HepG2 (cell line): ENCODE results near the gene STIM2. TPM values are rescaled to one million over a fixed set of nuclear protein-coding genes. Genes with fewer than 3 reads are reported as not detected.

Source experiments
- ATAC-seq: fragments of 200-7000 bp; cut with Tn5 transposase; 3 replicates; pipeline ENCODE4 v1.9.1; 2020; ENCODE audit warnings: mild to moderate bottlenecking, moderate library complexity
- BruUV-seq: library from RNA; stranded (reverse); fragments of 400-500 nt; replicated peaks from 2 replicates; lab custom pipeline; 2021; lab: Mats Ljungman, UMichigan
- CTCF ChIA-PET: fragments of 300-600 bp; formaldehyde crosslinking; extraction: SDS; loops from one replicate; lab custom pipeline; 2021; ENCODE audit warnings: low total read pairs, inconsistent platforms, low intra/inter-chr PET ratio; lab: Yijun Ruan, JAX
- POLR2A ChIA-PET: fragments of 350-600 bp; sonication (Branson Sonifier 250); formaldehyde crosslinking; loops from one replicate; lab custom pipeline; 2020; ENCODE audit warnings: antibody characterized with exemption, inconsistent platforms; lab: Yijun Ruan, JAX
- DNase-seq: peaks from one replicate; pipeline ENCODE4 v3.0.0-alpha.2; 2015; ENCODE audit warnings: low spot score
- FAIRE-seq: peaks from 3 replicates; lab custom pipeline; 2011; peaks lifted over from hg19 to GRCh38; lab: Jason Lieb, UNC
- H2AFZ ChIP-seq: one replicate; pipeline ENCODE4 v1.6.1; 2011; ENCODE audit warnings: low read length, inconsistent platforms
- H3K27ac ChIP-seq: fragments of 300-600 bp; 3 replicates; pipeline ENCODE4 v1.8.0; 2011; ENCODE audit warnings: mixed run types, mild to moderate bottlenecking, mixed read lengths, low read length, inconsistent platforms; ENCODE audit not compliant: insufficient read depth; ENCODE audit errors: extremely low read length
- H3K27me3 ChIP-seq, 2 experiments: fragments of 200-600 bp in 1 of 2; 2 replicates in 1 of 2; 3 replicates in 1 of 2; pipeline versions ENCODE4 v1.6.0 to v1.8.0; 2011; ENCODE audit warnings: low read length in 2 of 2, mild to moderate bottlenecking in 2 of 2, moderate library complexity in 2 of 2, inconsistent platforms in 1 of 2; ENCODE audit not compliant: insufficient read depth in 2 of 2, control insufficient read depth in 1 of 2
- H3K36me3 ChIP-seq, 2 experiments: fragments of 200-600 bp in 1 of 2; replicated peaks in 1 of 2; 2 replicates in 1 of 2; 3 replicates in 1 of 2; pipeline versions ENCODE4 v1.5.1 to v1.8.0; 2011; ENCODE audit warnings: low read length in 2 of 2, inconsistent platforms in 1 of 2; ENCODE audit not compliant: insufficient read depth in 2 of 2, control insufficient read depth in 1 of 2
- H3K4me1 ChIP-seq: 2 replicates; pipeline ENCODE4 v1.5.1; 2012; ENCODE audit warnings: low read length, inconsistent platforms; ENCODE audit not compliant: insufficient read depth
- H3K4me2 ChIP-seq: 2 replicates; pipeline ENCODE4 v1.6.0; 2011; ENCODE audit warnings: low read depth, low read length, inconsistent platforms
- H3K4me3 ChIP-seq, 3 experiments: fragments of 200-600 bp in 1 of 3; sonication (generic), shearing (Covaris generic) in 1 of 3; replicated peaks in 1 of 3; 2 replicates each; pipeline ENCODE4 v1.5.1; 2011 to 2016; ENCODE audit warnings: low read length in 3 of 3, inconsistent platforms in 2 of 3, low read depth in 2 of 3, mild to moderate bottlenecking in 2 of 3, control low read depth in 1 of 3, mixed read lengths in 1 of 3; ENCODE audit not compliant: insufficient read depth in 1 of 3
- H3K79me2 ChIP-seq: one replicate; pipeline ENCODE4 v1.6.1; 2011; ENCODE audit warnings: low read length, inconsistent platforms; ENCODE audit not compliant: insufficient read depth
- H3K9ac ChIP-seq: 2 replicates; pipeline ENCODE4 v1.6.0; 2011; ENCODE audit warnings: mild to moderate bottlenecking, low read depth, low read length, inconsistent platforms; ENCODE audit not compliant: insufficient read depth
- H3K9me3 ChIP-seq: 2 replicates; pipeline ENCODE4 v1.5.1; 2012; ENCODE audit warnings: mild to moderate bottlenecking, low read length
- H4K20me1 ChIP-seq: 2 replicates; pipeline ENCODE4 v1.6.0; 2011; ENCODE audit warnings: inconsistent platforms, mild to moderate bottlenecking, low read length, moderate library complexity; ENCODE audit not compliant: insufficient read depth
- FOXM1 ChIP-seq: sonication (generic); formaldehyde crosslinking; IDR thresholded peaks from 2 replicates; pipeline ENCODE4 v1.5.0; 2020; ENCODE audit warnings: missing genetic modification reagents
- HOXA7 ChIP-seq: sonication (generic); formaldehyde crosslinking; IDR thresholded peaks from 2 replicates; pipeline ENCODE4 v1.8.1; 2022; ENCODE audit warnings: mild to moderate bottlenecking, missing genetic modification reagents, moderate library complexity
- NR2F1 ChIP-seq, 2 experiments: fragments of 450-650 bp in 1 of 2; formaldehyde crosslinking in 1 of 2; IDR thresholded peaks; 2 replicates each; pipeline versions ENCODE4 v1.5.0 to v1.6.1; 2016 to 2020; ENCODE audit warnings: mild to moderate bottlenecking in 1 of 2, missing compliant biosample characterization in 1 of 2, missing genetic modification reagents in 1 of 2, moderate library complexity in 1 of 2
- REL ChIP-seq: sonication (generic); formaldehyde crosslinking; conservative IDR thresholded peaks from 2 replicates; pipeline ENCODE4 v1.8.0; 2022; ENCODE audit warnings: mild to moderate bottlenecking, missing genetic modification reagents, moderate library complexity
- RELA ChIP-seq: sonication (generic); formaldehyde crosslinking; IDR thresholded peaks from 2 replicates; pipeline ENCODE4 v1.4.0; 2020; ENCODE audit warnings: missing genetic modification reagents
- SNAI1 ChIP-seq: sonication (generic); formaldehyde crosslinking; IDR thresholded peaks from 2 replicates; pipeline ENCODE4 v1.5.0; 2020; ENCODE audit warnings: mild to moderate bottlenecking, missing genetic modification reagents, borderline replicate concordance
- TBX3 ChIP-seq: fragments of 450-650 bp; IDR thresholded peaks from 2 replicates; pipeline ENCODE4 v1.6.1; 2017; ENCODE audit warnings: antibody characterized with exemption, mild to moderate bottlenecking, inconsistent platforms, borderline replicate concordance
- ZNF432 ChIP-seq: sonication (generic); formaldehyde crosslinking; IDR thresholded peaks from 2 replicates; pipeline ENCODE4 v1.5.0; 2020; ENCODE audit warnings: missing genetic modification reagents, mild to moderate bottlenecking, borderline replicate concordance
- ZNF589 ChIP-seq: sonication (generic); formaldehyde crosslinking; conservative IDR thresholded peaks from 2 replicates; pipeline ENCODE4 v1.8.0; 2022; ENCODE audit warnings: mild to moderate bottlenecking, moderate library complexity, missing genetic modification reagents
- ZNF670 ChIP-seq: sonication (generic); formaldehyde crosslinking; IDR thresholded peaks from 2 replicates; pipeline ENCODE4 v1.8.0; 2022; ENCODE audit warnings: mild to moderate bottlenecking, missing genetic modification reagents, borderline replicate concordance
- ZNF766 ChIP-seq: sonication (generic); formaldehyde crosslinking; IDR thresholded peaks from 2 replicates; pipeline ENCODE4 v1.5.0; 2020; ENCODE audit warnings: missing genetic modification reagents, borderline replicate concordance
- WGBS: methylation state at CpG from one replicate; pipeline ENCODE4 v1.1.6; 2017; ENCODE audit warnings: low lambda C conversion rate; 5-methylcytosine and 5-hydroxymethylcytosine counted together
- in situ Hi-C: cut with HindIII; loops from 2 replicates; pipeline ENCODE4 v1.10.0; 2017; ENCODE audit warnings: low pct_unique_long_range_greater_than_20kb; ENCODE audit not compliant: extremely low pct_ligation_motif_present
- intact Hi-C: fragments of 100-400 bp; cut with micrococcal nuclease; formaldehyde crosslinking; loops from one replicate; pipeline ENCODE4 v1.10.0; 2022; ENCODE audit not compliant: unreplicated experiment
- polyA plus RNA-seq, 8 experiments: library from polyadenylated mRNA; depleted of rRNA in 3 of 8; stranded (reverse) in 7 of 8; unstranded in 1 of 8; fragments of >200 nt; fragmentation: Illumina TruSeq in 4 of 8; extraction: Trizol in 4 of 8; gene quantifications; 2 replicates each; pipeline versions ENCODE4 v1.2.1 to v1.2.3, GENCODE V29; 2011 to 2016; ENCODE audit warnings: low read depth in 4 of 8, missing spikeins in 1 of 8, mixed read lengths in 1 of 8; ENCODE audit not compliant: insufficient read depth in 1 of 8
- total RNA-seq, 5 experiments: library from RNA; depleted of rRNA; stranded (reverse); fragments of >200 nt; fragmentation: Illumina TruSeq; extraction: Trizol; gene quantifications; 2 replicates each; pipeline ENCODE4 v1.2.3, GENCODE V29; 2016; ENCODE audit warnings: low read depth in 1 of 5
- TF ChIP-seq, protein P1 (sequence below): sonication (generic); formaldehyde crosslinking; IDR thresholded peaks from 2 replicates; pipeline ENCODE4 v1.5.0; 2020; ENCODE audit warnings: mild to moderate bottlenecking, missing genetic modification reagents, borderline replicate concordance
- TF ChIP-seq, protein P2 (sequence below): sonication (generic); formaldehyde crosslinking; IDR thresholded peaks from 2 replicates; pipeline ENCODE4 v1.4.0; 2020; ENCODE audit warnings: missing genetic modification reagents, borderline replicate concordance
- TF ChIP-seq, protein P3 (sequence below): sonication (generic); formaldehyde crosslinking; IDR thresholded peaks from 2 replicates; pipeline ENCODE4 v1.8.0; 2022; ENCODE audit warnings: mild to moderate bottlenecking, missing genetic modification reagents, moderate library complexity

STIM2 gene
- total and polyA plus RNA-seq, 2 of the 13 experiments (the other 11 are each of a cell fraction or from before 2014, with no cell fraction given): 19.3 to 19.4 TPM

DNA sequence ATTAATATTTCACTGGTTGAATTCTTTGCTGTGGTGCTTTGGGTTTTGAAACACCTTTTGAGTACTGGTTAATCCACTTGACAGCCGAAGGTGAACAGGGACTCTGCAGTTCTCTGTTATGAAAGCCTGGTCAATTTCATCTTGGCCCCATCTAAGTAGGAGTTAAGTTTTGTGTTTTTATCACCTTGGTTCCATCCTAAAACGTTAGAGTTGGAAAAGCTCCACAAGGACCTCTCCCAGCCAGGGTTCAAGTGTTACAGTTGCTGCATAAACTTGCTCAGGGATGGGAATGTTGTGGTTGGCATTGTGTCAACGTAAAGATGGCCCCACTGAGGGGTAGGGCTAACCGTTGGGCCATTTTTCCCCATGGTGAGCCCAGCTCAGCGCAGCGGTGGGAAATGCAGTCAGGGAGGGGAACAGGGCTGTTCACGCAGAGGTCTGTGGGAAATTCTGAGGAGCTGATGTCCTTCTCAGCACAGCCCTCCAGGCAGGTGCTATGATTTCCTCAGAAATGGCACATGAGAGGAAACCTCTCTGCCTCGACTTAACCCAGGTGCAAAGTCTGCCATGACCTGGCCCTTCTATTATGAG lies 188.7 kb downstream of the STIM2 start:
- Histone ChIP-seq H3K27ac (no peak overlapping the region), H3K9ac (no peak overlapping the region), H3K4me2 (no peak overlapping the region), H3K4me1 (no peaks in the 10 kb centered on the region; the same call in 1 of the 2 replicates), H3K36me3 (no peaks in the 10 kb centered on the region), H3K27me3 (peaks cover 3 to 41% of the 10 kb centered on the region in 2 experiments; a peak in 3 of 5 replicates), H4K20me1 (no peaks in the 10 kb centered on the region), H3K9me3 (no peaks in the 10 kb centered on the region), H3K4me3 (no peak overlapping the region), H3K79me2 (no peaks in the 10 kb centered on the region), H2AFZ (no peak overlapping the region)
- intact Hi-C loops: loop anchor here (5.0 kb wide), 1 partner anchor 128 kb away; no protein-coding TSS in a partner anchor
- WGBS: 12% methylated on average over 4 of the region's 8 CpGs
- no TSS peak for BruUV-seq
- no peak for FAIRE-seq
- ChIA-PET POLR2A (no interaction called here), CTCF (interaction anchor here (3.0 kb wide), 1 partner anchor 269 kb away, joined by 18 read pairs; no protein-coding TSS in a partner anchor)
- in situ Hi-C loops: loop anchor here (5.0 kb wide), 1 partner anchor 268 kb away; no protein-coding TSS in a partner anchor
- no peak for DNase-seq
- no peak for ATAC-seq
- TF ChIP-seq ZNF670 (no peak), SNAI1 (CRISPR knock-in tag) (no peak), NR2F1 (CRISPR knock-in tag; IDR thresholded peaks at IDR 0.05) (no peak), FOXM1 (no peak), HOXA7 (CRISPR knock-in tag) (no peak), ZNF766 (no peak), ZNF589 (CRISPR knock-in tag) (no peak), REL (CRISPR knock-in tag) (no peak), ZNF432 (no peak), RELA (CRISPR knock-in tag) (no peak), TBX3 (no peak)
- TF ChIP-seq, protein P1, sequence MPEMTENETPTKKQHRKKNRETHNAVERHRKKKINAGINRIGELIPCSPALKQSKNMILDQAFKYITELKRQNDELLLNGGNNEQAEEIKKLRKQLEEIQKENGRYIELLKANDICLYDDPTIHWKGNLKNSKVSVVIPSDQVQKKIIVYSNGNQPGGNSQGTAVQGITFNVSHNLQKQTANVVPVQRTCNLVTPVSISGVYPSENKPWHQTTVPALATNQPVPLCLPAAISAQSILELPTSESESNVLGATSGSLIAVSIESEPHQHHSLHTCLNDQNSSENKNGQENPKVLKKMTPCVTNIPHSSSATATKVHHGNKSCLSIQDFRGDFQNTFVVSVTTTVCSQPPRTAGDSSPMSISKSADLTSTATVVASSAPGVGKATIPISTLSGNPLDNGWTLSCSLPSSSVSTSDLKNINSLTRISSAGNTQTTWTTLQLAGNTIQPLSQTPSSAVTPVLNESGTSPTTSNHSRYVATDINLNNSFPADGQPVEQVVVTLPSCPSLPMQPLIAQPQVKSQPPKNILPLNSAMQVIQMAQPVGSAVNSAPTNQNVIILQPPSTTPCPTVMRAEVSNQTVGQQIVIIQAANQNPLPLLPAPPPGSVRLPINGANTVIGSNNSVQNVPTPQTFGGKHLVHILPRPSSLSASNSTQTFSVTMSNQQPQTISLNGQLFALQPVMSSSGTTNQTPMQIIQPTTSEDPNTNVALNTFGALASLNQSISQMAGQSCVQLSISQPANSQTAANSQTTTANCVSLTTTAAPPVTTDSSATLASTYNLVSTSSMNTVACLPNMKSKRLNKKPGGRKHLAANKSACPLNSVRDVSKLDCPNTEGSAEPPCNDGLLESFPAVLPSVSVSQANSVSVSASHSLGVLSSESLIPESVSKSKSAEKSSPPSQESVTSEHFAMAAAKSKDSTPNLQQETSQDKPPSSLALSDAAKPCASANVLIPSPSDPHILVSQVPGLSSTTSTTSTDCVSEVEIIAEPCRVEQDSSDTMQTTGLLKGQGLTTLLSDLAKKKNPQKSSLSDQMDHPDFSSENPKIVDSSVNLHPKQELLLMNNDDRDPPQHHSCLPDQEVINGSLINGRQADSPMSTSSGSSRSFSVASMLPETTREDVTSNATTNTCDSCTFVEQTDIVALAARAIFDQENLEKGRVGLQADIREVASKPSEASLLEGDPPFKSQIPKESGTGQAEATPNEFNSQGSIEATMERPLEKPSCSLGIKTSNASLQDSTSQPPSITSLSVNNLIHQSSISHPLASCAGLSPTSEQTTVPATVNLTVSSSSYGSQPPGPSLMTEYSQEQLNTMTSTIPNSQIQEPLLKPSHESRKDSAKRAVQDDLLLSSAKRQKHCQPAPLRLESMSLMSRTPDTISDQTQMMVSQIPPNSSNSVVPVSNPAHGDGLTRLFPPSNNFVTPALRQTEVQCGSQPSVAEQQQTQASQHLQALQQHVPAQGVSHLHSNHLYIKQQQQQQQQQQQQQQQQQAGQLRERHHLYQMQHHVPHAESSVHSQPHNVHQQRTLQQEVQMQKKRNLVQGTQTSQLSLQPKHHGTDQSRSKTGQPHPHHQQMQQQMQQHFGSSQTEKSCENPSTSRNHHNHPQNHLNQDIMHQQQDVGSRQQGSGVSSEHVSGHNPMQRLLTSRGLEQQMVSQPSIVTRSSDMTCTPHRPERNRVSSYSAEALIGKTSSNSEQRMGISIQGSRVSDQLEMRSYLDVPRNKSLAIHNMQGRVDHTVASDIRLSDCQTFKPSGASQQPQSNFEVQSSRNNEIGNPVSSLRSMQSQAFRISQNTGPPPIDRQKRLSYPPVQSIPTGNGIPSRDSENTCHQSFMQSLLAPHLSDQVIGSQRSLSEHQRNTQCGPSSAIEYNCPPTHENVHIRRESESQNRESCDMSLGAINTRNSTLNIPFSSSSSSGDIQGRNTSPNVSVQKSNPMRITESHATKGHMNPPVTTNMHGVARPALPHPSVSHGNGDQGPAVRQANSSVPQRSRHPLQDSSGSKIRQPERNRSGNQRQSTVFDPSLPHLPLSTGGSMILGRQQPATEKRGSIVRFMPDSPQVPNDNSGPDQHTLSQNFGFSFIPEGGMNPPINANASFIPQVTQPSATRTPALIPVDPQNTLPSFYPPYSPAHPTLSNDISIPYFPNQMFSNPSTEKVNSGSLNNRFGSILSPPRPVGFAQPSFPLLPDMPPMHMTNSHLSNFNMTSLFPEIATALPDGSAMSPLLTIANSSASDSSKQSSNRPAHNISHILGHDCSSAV (CRISPR knock-in tag): no peak
- TF ChIP-seq, protein P2, sequence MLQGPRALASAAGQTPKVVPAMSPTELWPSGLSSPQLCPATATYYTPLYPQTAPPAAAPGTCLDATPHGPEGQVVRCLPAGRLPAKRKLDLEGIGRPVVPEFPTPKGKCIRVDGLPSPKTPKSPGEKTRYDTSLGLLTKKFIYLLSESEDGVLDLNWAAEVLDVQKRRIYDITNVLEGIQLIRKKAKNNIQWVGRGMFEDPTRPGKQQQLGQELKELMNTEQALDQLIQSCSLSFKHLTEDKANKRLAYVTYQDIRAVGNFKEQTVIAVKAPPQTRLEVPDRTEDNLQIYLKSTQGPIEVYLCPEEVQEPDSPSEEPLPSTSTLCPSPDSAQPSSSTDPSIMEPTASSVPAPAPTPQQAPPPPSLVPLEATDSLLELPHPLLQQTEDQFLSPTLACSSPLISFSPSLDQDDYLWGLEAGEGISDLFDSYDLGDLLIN (CRISPR knock-in tag): no peak
- TF ChIP-seq, protein P3, sequence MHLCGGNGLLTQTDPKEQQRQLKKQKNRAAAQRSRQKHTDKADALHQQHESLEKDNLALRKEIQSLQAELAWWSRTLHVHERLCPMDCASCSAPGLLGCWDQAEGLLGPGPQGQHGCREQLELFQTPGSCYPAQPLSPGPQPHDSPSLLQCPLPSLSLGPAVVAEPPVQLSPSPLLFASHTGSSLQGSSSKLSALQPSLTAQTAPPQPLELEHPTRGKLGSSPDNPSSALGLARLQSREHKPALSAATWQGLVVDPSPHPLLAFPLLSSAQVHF: no peak
